ENCODE results near the gene SYMPK.

The SYMPK gene

DNA sequence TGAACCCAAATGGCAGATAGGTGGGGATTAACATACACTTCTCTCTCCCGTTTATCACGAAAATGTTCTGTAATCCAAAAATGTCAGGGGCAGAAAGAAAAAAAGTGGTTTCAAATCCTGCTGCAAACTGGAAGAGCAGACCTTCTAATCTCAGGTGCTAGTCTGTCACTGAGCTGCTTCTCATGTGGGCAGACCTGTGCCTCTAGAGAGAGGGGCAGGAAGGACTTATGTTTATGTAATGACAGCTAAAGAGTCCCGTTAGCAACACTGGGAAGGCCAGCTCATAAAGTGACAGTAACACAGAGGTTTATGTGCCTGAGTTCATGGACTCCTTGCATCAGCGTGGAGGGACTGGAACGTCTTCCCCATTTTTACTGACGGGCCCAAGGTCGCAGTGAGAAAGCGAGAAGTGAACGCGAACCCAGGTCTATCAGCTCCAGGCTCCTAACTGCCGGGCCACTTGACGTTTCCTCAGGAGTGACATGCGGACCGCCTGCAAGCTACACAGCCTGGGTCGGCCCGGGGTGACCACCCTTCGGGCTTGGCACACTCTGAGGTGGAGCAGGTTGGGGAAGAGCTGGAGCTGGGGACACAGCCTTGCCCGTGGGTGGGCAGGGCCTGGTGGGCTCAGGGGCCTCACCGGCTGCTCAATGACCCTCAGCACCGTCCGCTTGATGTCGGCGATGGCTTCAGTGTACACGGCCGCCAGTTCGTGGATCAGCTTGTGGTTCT lies 38.2 kb downstream of the SYMPK start:
- no peak for DNase-seq

DNA sequence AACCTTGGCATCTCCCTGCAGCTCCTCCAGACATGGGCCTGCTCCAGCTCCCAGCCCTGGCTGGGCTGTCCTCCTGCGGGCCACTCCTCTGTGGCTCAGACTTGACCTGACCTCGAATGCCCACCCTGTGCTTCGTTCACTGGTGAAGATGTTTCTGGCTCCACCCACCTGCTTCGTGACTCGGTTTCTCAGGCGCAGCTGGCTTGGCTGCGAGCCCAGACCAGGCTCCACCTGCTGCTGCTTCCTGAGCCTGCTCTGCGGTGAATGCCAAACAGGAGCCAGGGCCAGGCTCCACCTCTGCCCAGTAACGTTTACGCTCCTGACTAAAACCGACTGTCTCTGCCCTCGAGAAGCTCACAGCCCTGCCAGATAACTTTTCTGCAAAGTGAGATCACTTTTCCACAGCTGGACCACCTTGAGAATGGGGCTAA lies 38.9 kb downstream of the SYMPK start:
- no peak for DNase-seq

DNA sequence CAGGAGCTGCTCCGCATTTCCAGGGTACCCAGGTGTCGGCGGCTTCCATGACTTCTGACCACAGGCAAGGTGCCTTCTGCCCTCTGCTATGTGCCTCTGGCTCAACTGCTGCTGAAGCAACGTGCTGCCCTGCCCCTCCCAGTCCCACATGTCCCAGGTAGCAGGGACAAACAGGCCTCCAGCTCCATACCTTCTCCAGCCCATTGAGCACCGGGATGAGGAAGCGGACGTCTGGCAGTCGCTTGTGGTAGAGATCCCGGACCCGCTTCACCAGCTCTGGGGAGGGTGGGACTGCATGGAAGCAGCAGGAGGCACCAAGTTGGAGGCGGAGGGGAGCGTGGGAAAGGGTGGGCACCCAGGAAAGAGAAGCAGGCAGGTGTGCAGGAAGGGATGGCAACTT lies 39.8 kb downstream of the SYMPK start:
- DNase-seq, result no peak

DNA sequence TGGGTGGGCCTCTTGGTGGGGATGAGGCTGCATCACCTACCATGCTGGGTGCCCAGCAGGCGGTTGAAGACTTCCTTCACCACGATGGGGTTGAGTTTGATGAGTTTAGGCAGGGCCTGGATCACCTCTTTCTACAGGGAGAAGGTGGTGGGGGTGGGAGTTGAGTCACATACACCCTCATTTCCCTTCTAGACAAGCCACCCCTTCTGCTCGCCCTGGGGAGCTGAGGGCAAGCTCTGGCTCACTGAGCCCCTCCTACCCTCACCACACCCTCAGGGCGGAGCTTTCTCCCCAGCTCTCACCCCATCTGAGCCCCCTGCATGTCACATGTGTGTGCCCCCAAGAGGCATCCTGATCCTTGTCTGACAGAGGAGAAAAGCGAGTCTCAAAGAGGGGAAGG lies 40.2 kb downstream of the SYMPK start:
- no peak for DNase-seq

DNA sequence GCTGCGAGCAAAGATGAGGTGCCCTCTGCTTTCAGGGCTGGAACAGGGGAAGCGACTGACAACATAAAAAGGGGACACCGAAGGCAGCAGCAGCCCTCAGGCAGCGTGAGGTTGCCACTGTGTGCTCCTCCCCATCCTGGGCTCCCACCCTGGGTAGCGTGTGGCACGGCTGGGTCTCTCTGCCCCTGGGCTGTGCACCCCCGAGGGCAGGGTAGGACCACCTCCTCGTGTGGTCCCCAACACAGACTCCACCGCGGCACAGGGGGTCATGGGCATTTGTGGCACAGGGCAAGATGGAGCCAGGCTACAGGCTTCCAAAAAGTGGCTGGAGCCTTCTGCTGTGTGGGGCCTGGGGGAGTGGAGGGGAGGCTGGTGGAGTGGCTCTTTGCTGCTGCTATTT lies 41.4 kb downstream of the SYMPK start:
- no peak for DNase-seq

DNA sequence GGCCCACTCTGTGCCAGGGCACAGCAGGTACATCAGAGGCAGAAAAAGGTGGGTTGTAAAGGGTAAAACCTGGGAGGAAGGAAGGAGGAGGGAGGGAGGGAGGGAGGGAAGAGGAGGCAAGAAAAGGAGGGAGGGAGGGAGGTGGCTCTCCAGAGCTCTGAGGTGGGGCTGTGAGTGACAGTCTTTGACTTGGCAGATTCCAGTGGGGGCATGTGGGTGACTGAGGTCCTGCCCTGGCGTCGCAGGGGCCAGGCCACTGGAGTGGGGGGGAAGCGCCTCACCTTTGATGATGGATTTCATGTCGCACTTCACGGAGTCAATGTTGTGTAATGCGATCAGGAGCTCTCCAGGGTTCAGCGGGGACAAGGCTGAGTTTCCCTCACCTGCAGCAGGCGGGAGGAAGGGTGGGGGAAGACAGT lies 41.8 kb downstream of the SYMPK start:
- no peak for DNase-seq

DNA sequence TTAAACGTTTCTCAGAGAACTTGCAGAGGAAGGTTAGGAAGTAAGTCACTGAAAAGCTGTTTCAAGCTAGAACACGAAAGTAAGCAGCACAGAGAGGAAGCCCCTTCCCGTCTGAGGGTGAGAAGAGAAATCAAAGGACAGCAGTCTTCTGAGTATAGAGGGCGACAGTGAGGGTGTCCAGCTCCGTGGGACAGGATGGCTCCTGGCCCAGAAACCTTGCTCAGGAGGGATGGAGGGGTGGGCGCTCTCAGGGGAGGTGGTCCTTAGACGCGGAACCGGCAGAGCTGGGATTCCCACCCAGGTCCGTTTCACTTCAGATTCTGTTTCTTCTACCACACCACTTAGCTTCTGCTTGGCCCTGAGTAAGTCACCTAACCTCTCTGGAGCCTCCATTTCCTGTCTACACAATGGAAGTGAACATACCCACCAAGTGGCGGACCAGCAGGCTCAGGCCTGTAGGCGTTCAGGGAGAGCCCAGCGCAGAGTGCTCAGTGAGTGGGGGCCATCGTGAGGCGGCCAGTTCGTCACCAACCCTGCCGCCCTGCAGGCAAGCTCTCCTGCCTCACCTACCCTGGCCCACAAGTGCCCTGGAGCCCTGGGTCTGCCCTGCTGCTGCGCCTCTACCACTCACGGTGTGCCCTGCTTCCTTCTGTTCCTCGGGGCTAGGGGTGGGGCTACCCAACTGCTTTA lies 42.4 kb downstream of the SYMPK start:
- no peak for DNase-seq

DNA sequence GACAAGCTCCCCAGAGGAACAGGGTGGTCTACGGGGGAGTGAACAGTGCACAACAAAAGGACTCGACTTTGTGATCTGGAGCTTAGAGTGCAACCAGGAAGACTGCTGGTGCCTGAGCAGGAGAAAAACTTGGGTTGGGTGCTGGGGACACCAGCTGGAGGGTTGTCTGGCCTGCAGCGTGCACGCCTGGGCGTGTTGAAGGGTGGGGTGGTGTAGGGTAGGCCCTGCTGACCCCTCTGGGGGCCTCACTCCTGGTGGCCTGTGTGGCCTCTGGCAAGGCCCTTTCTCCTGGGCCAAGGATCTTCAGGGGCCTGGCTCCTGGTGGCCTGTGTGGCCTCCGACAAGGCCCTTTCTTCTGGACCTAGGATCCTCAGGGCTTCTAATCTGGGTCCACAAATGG lies 43.2 kb downstream of the SYMPK start:
- DNase-seq, result no peak

DNA sequence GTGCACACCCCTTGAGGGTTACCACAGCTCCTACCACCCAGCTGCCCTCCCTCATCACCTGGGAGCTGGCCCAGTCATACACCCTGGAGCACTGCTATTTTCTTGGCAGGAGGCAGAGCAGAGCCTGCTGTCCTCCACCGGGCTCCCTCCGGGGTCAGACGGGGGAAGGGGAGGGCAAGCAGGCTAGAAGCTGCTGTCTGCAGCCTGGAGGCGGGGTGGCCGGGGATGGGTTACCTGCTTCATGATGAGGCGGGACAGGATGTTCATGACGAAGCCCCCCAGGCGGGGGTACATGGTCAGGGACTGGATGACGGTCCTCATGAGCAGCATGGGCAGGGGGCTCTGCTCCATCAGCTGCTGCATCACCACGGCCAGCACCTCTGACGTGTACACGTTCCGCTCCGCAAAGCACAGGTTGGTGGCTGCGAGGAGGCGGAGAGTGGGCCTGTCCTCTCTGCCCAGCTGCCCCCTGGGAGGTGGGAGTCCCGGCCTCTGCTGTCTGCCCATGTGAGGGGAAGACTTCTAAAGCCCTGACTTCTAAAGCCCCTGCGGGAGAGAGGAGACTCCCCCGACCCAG lies 45.1 kb downstream of the SYMPK start:
- DNase-seq, result no peak

DNA sequence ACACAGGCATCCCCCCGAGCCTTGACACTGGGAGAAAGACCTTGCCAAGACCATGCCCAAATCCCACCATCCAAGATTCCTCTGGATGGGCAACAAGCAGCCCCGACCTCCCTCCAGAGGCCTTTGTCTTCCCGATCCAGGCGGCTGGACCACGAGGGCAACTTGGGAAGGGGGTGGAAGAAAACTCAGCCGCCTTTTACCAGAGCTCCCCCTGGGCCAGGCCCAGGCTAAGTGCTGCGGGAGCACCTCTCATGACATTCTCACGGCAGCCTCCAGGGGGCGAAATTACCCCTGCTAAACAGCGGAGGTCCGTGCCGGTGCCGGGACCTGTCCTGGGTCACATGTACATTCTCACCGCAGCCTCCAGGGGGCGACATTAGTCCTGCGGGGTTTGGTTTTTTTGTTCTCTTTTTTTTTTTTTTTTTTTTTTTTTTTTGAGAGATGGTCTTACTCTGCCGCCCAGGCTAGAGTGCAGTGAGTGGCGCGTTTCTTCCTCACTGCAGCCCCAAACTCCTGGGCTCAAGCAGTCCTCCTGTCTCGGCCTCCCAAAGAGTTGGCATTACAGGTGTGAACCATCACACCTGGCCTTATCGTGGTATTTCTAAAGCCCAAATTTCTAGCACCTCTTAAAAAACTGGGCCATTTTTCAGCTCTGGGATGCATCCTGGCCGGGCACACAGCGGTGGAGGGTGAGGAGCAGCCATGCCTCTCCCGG lies 45.8 kb downstream of the SYMPK start:
- DNase-seq, result peak; percentile 95

DNA sequence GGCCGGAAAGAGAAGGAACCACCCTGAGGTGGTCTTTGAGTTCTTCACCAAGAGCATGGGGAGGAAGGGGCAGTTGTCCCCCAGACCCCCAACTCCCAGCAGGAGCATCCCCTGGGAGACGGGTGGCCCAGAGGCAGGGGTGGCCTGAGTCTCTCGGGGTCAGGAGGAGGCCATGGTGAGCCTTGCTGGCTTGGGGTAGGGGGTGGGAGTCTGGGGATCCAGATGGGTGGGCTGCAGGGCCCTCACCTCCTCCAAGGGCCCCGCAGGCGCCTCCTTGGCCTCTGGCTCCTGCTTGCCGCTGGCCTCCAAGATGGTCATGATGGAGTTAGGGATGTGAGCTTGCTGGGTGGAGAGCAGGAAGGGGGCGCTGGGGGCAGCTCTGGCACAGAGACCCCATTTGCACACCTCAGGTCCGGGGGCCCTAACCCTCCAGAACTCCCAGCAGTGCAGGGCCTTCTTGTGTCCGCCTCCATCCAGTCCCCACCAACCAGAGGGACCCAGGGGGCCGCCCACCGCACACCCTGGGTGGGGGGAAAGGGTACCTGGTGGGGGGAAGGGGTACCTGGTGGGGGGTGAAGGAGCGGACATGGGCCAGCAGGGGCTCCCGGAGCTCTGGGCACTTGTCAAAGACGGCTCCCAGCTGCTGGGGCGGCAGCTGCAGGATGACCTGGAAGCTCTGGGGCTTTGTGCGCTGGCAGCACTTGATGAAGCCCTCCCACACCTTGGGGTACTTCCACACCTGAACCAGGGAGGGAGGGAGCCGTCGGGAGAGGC lies 46.5 kb downstream of the SYMPK start:
- DNase-seq, result no peak

DNA sequence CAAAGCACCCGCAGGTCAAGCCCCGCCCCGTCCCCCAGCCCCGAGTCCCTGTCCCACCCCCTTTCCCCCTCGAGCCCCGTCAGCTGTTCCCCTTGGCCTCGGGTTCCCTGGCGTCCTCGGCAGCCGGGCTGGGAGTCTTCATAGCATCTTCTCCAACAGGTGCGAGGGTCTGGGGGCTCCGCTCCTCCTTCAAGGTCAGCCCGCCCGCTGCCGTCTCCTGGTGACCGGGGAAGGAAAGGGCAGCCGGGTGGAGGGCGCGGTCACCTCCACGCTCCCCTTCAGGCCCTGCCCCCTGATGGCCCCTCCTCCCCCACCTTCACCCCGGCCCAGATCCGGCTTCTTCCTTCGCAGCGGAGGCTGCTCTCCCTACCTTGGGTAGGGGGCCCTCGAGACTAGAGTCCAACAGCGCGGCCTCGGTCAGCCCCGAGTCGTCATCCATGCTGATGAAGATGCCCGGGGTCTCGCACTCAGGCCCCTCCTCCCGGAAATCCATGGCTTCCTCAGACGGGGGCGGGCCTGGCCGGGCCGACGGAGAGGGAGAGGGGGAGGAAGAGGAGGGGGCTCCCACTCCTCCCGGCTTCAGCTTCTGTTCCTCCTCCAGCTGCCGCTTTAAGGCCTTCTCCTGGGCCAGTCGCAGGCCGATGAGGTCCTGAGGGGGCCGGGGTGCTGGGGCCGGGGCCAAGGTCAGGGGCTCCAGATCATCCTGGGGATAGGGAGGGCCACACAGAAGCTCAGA lies 47.3 kb downstream of the SYMPK start:
- DNase-seq, result no peak

DNA sequence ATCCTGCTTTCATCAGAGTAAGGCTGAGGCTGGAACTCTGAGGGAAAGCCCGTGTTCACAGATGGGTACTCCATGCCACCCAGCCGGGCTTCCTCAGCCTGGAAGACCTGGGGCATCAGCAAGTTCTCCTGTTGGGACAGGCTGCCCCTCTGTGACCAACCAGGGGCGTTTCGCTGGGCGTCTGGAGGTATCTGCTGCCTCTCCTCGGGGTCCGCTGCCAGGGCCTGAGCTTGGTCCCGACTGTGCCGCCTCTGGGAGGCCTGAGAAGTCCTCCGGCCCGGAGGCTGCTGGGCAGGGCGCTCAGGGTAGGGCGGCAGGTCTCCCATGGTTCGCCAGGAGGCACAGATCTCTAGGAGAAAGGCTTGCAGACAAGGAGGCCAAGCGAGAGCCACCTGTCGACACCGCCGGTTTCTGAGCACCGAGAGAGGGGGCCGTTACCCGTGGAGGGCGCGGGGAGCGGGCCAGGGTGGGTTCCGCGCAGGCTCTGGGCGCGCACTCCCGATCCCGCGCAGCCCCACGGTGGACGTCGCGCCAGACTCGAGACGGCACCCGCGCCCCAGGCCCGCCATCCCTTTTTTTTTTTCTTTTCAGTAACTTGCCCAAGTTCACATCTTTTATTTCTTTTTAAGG lies 48.0 kb downstream of the SYMPK start, which contains the start of gene RSPH6A:
RSPH6A (minus strand) TSS at position 458 of the 630 bp plus-strand sequence; CDS start at position 326, 132 bp downstream.
- no peak for DNase-seq

DNA sequence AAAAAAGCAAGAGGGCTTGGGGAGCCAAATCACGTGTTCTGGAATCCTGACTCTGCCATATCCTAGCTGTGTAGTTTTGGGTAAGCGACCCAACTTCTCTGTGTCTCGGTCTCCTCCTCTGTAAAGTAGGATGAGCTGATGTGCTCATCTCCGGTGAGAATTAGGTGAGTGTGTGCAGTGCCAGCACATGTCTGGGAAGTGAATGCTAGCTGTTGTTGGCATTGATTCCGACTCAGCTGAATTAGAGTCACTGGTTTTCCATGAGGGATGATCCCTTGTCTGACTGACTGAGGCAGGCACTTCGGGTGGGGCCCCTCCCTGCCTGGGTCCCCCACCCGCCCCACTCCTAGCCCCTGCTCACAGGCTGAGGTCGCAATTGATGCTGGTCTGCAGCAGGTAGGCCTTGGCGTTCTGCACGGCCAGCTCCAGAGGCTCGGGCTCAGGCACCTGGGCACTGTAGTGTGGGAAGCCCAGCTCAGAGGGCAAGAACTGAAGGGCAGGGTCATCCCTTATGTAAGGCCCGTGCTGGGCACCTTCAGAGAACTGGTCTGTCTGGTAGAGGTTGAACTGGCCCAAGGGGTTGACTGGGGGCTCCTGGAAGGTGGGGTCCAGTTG lies 48.7 kb downstream of the SYMPK start:
- DNase-seq, result no peak

DNA sequence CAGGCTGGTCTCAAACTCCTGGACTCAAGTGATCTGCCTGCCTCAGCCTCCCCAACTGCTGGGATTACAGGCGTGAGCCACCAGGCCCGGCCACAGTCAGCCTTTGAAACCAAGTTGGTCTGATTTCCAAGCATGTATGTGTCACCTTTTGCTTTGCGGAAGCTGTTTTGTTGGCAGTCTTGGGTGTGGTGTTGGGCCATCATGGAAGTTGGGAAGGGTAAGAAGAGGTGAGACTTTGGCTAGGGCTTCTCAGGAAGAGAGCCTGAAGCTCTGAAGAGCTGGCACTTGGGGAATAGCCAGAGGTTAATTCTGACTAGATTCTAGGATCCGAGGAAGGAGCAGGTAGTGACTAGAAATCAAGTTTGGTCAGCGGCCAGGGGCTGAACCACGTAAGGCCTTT lies 50.6 kb downstream of the SYMPK start:
- DNase-seq, result no peak

DNA sequence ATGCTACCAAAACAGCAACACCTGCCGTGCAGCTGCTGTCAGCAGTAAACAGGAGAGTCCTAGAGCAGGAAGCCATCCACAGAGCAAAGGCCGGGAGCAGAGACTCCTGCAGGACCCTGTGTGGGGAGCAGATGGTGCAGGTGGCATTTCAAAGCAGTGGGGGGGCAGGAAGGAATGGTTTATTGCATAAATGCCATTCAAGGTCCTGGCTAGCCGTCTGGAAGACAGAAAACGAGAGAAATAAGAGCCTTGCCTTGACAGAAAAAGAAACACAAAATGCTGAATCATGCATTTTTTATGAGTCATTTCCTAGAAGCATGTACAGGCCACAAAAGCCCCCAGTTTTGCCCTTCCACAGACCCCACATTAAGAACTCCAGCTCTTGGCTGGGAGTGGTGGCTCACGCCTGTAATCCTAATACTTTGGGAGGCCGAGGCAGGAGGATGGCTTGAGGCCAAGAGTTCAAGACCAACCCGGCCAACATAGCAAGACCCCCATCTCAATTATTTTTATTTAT lies 53.2 kb downstream of the SYMPK start:
- DNase-seq, result no peak

DNA sequence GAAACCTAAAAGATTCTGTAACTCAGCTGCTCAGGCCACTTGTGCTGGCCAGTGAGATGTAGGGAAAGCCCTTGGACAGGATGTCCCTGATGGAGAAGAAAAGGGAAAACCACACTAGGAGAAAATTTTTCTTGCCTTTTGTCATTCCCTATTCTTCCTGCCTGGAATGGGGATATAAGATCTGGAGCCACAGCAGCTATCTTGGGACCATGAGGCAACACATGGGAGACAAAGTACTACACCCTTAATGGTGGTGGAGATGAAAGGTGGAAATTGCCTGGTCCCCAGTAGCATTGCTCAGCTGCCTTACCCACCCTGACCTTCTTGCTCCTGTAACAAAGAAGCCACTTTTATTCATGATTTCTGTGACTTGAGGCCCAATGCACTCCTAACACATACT lies 57.2 kb downstream of the SYMPK start:
- DNase-seq, result no peak

DNA sequence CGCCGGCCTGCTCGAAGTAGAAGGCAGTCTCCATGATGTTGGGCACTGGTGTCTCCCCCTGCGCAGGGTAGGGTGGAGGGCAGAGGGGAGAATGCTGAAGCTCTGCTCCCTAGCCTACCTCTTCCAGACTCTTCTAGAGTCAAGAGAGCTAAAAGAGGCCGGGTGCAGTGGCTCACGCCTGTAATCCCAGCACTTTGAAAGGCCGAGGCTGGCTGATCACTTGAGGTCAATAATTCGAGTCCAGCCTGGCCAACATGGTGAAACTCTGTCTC lies 58.1 kb downstream of the SYMPK start:
- no peak for DNase-seq

DNA sequence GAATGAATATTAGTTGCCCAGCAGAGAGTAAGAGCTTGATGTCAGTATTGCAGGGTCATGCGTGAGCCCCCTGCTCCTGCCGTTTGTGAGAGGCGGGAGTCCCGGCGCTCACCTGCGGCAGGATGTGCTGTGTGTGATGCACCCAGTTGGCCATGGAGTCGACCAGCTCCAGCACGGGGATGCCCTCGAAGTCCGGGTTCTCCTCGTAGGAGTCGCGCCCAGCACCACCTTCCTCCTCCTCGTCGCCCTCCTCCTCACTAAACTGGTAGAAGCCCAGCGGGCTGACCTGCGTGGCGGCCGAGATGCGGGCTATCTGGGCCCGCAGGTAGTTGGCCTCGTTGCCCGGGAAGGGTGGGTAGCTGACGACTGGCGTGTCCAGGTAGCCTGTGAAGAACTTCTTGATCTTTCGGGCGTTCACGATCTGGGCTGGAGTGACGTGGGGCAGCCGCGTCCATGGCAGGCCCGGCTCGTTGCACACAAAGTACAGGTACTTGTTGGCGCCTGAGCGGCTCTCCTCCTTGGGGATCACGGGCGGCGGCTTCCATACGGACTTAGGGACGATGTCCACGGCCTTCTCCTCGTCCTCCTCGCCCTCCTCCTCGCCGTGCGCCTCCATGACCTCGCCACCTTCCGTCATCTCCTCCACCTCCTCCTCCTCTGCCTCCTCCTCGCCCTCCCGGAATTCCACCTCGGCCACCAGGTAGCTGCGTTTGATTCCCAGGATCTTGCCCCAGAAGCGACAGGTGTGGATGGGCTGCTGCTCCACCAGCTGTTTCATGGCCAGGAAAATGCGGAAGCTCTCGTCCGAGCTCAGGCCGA lies 58.6 kb downstream of the SYMPK start:
- DNase-seq, result no peak

DNA sequence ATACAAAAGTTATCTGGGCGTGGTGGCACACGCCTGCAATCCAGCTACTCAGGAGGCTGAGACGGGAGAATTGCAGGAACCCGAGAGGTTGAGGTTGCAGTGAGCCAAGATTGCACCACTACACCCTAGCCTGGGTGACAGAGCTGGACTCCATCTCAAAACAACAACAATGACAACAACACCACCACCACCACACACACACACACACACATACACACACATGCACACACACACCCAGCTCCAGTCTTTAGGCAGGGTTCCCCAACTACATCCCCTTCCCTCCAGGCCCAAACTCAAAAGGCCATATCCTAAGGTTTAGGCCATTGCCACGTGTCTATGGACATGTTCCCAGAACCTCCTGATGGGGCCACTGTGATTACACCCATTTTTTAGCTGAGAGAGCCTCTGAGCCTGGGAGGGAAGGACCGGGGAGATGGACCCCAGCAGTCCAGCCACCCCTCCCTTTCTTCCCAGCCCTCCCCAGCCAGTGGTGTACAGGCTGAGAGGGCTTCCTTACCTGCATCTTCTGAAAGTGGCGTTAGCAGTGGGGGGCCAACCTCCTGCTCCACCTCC lies 61.3 kb downstream of the SYMPK start:
- DNase-seq, result no peak

Measured in CD4-positive, alpha-beta T cell treated with Interleukin-15 for 1 hour (primary cell).